Measurements from ENCODE around the gene SMG6.

SMG6 gene

DNA sequence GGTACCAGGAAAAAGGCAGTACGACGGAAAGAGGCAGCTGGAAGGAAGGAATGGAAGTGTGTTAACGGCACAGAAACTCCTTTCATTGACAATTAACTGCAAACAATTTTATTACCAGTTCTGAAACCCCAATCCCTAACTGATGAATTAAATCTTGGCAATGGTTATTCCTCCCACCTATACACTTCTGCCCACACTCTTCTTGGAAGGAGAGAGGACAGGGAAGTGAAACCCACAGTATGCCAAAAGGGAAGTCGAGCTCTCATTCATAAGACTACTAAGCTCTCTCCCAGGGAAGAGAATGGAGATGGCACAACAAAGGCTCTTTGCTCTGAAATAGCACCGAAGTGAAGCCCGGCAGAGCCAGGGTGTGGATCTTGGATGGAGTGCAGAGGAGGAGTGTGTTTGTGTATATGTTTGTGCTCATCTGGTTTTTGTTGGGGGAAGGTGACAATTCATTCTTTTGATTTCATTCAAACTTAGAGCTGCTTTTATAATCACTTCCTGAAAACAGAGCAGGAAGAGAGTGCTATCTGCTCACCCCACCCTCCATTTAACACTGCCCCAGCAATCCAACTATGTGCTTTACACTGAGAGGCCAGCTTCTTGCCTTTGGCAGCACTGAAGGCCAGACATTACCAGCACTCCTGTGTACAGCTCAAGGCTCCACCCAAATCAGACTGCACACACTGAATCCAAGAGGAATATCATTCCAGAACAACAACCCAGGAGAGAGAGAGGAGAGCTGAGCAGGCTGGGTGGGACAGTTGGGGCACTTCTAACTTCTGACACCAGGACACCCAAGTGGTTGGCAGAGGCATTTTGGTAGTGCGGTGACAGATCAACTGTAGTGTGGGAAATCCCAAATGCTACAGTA is 180.0 kb downstream of the SMG6 start:
- peak overlapping the region in 1 of 2 experiments; percentile 35 for H3K14ac ChIP-seq (ENCODE audit: low read length in 2 of 2)
- H3K27me3 ChIP-seq (ENCODE audit: control insufficient read depth in 1 of 2, insufficient read depth in 1 of 2, low read length in 2 of 2) = no peaks in the 10 kb centered on the region
- peak overlapping the region; percentile 13 for H2BK15ac ChIP-seq (ENCODE audit: low read depth, poor library complexity, severe bottlenecking)
- H2BK12ac ChIP-seq (ENCODE audit: low read length in 2 of 2) = peak overlapping the region; percentile 65 to 96
- H3K4me3 ChIP-seq (ENCODE audit: insufficient read depth in 1 of 2, low read depth in 1 of 2, low read length in 2 of 2) = peak overlapping the region in 1 of 2 experiments; percentile 22
- H2BK5ac ChIP-seq (ENCODE audit: low read depth, low read length, poor library complexity, severe bottlenecking) = no peak overlapping the region
- no peak overlapping the region for H3K27ac ChIP-seq (ENCODE audit: low read length, poor library complexity, severe bottlenecking)
- H2AK5ac ChIP-seq (ENCODE audit: low read length, severe bottlenecking) = no peak overlapping the region
- H3K79me1 ChIP-seq (replicated peaks; ENCODE audit: low read length, poor library complexity, severe bottlenecking) = peaks cover 28% of the 10 kb centered on the region
- no peak overlapping the region for H3K23ac ChIP-seq (ENCODE audit: low read length in 2 of 2)
- H3K9ac ChIP-seq (ENCODE audit: low read length) = peak overlapping the region; percentile 75
- peak overlapping the region; percentile 29 to 49 for H3K4ac ChIP-seq (ENCODE audit: low read depth in 1 of 2, low read length in 2 of 2)
- peaks cover 3% of the 10 kb centered on the region for H3K4me1 ChIP-seq (ENCODE audit: control insufficient read depth, insufficient read depth, low read depth, low read length)
- H4K91ac ChIP-seq (ENCODE audit: low read length) = peak overlapping the region; percentile 83
- no peak overlapping the region for H2BK120ac ChIP-seq (ENCODE audit: low read depth, low read length)
- 88% methylated on average over 5 of the region's 7 CpGs for WGBS
- H2AFZ ChIP-seq (ENCODE audit: low read depth, low read length) = no peak overlapping the region
- H3K36me3 ChIP-seq (ENCODE audit: control insufficient read depth in 1 of 2, insufficient read depth in 2 of 2, low read depth in 1 of 2, low read length in 2 of 2) = peaks cover 22 to 28% of the 10 kb centered on the region in 2 experiments
- DNase-seq = peak; percentile 50
- peak overlapping the region; percentile 88 to 93 for H3K18ac ChIP-seq (ENCODE audit: low read depth in 1 of 2, low read length in 2 of 2)
- no peak overlapping the region for H3K4me2 ChIP-seq (ENCODE audit: low read length, poor library complexity, severe bottlenecking)
- H4K8ac ChIP-seq (ENCODE audit: low read length) = peak overlapping the region; percentile 52
- no peaks in the 10 kb centered on the region for H3K9me3 ChIP-seq (ENCODE audit: control insufficient read depth, low read length)

DNA sequence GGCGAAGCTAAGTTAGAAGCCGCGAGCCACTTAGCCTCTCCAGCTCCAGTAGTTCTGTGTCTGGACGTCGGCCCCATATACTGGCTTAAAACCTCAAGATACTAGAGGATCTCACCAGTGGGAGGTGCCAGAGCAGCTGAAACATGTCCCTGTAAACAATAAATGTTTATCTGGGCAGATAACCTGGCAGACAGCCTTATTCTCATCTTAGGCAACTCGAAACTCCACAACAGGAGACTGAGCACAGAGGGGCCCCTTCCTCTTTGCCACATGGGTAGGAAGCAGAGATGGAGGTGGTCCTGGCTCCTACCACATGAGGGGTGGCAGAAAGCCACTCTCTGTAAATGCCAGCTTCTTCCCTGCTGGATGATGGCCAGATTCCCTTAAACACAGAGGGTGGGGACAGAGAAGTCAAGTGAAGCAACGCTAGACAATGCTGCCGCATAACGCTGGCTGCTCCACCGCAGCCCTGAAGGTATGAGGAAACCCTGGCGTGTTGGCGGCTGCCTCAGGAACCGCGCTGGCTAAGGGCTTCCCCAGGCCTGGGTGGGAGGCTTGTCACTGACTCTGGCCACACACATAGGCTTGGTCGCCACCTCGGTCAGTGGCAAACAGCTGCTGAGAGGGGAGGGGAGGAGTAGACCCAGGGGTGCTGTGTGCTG is 180.8 kb downstream of the SMG6 start:
- Histone ChIP-seq H3K23ac (ENCODE audit: low read length in 2 of 2) (peak overlapping the region in 1 of 2 experiments; percentile 70), H2BK15ac (ENCODE audit: low read depth, poor library complexity, severe bottlenecking) (no peak overlapping the region), H3K18ac (ENCODE audit: low read depth in 1 of 2, low read length in 2 of 2) (peak overlapping the region; percentile 26 to 90), H3K79me1 (replicated peaks; ENCODE audit: low read length, poor library complexity, severe bottlenecking) (peaks cover 25% of the 10 kb centered on the region), H3K27ac (ENCODE audit: low read length, poor library complexity, severe bottlenecking) (no peak overlapping the region), H3K14ac (ENCODE audit: low read length in 2 of 2) (peak overlapping the region in 1 of 2 experiments; percentile 91), H3K9ac (ENCODE audit: low read length) (peak overlapping the region; percentile 75), H2BK12ac (ENCODE audit: low read length in 2 of 2) (peak overlapping the region; percentile 65 to 96), H3K9me3 (ENCODE audit: control insufficient read depth, low read length) (no peaks in the 10 kb centered on the region), H4K91ac (ENCODE audit: low read length) (peak overlapping the region; percentile 83), H2BK120ac (ENCODE audit: low read depth, low read length) (no peak overlapping the region), H3K36me3 (ENCODE audit: control insufficient read depth in 1 of 2, insufficient read depth in 2 of 2, low read depth in 1 of 2, low read length in 2 of 2) (peaks cover 19 to 22% of the 10 kb centered on the region in 2 experiments), H2AK5ac (ENCODE audit: low read length, severe bottlenecking) (no peak overlapping the region), H3K27me3 (ENCODE audit: control insufficient read depth in 1 of 2, insufficient read depth in 1 of 2, low read length in 2 of 2) (no peaks in the 10 kb centered on the region), H4K8ac (ENCODE audit: low read length) (peak overlapping the region; percentile 70), H3K4ac (ENCODE audit: low read depth in 1 of 2, low read length in 2 of 2) (peak overlapping the region; percentile 66 to 97), H2AFZ (ENCODE audit: low read depth, low read length) (peak overlapping the region; percentile 31), H3K4me2 (ENCODE audit: low read length, poor library complexity, severe bottlenecking) (no peak overlapping the region), H3K4me3 (ENCODE audit: insufficient read depth in 1 of 2, low read depth in 1 of 2, low read length in 2 of 2) (peak overlapping the region; percentile 7 to 22), H3K4me1 (ENCODE audit: control insufficient read depth, insufficient read depth, low read depth, low read length) (peaks cover 3% of the 10 kb centered on the region), H2BK5ac (ENCODE audit: low read depth, low read length, poor library complexity, severe bottlenecking) (no peak overlapping the region)
- 88% methylated on average over 16 of the region's 16 CpGs for WGBS
- DNase-seq = peak; percentile 57

DNA sequence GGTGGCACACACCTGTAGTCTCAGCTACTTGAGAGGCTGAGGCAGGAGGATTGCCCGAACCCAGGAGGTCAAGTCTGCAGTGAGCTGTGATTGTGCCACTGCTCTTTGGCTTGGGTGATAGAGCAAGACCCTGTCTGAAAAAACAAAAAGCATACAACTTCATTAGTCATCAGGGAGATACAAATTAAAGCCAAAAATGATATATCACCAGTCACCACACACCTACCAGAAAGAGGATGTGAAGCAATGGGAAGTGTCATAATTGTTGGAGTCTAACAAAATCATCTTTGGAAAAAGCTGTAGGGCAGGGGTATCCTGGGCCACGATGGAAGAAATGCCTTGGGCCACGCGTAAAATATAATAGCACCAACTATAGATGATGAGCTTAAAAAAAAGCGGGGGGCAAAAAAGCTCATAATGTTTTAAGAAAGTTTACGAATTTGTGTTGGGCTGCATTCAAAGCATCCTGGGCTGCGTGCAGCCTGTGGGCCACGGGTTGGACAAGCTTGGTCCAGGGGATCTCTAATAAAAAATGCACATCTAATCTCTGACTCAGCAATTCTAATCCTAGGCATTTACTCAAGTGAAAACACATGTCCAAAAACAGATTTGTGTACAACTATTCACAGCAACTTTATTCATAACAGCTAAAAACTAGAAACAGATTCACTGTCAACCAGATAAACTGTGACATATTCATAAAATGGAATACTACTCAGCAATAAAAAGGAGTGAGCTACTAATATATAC is 182.8 kb downstream of the SMG6 start:
- no peak overlapping the region for H3K27ac ChIP-seq (ENCODE audit: low read length, poor library complexity, severe bottlenecking)
- H3K14ac ChIP-seq (ENCODE audit: low read length in 2 of 2) = no peak overlapping the region
- H3K4me2 ChIP-seq (ENCODE audit: low read length, poor library complexity, severe bottlenecking) = no peak overlapping the region
- H2AK5ac ChIP-seq (ENCODE audit: low read length, severe bottlenecking) = no peak overlapping the region
- H4K91ac ChIP-seq (ENCODE audit: low read length) = no peak overlapping the region
- H3K9ac ChIP-seq (ENCODE audit: low read length) = no peak overlapping the region
- H3K4ac ChIP-seq (ENCODE audit: low read depth in 1 of 2, low read length in 2 of 2) = no peak overlapping the region
- H3K79me1 ChIP-seq (replicated peaks; ENCODE audit: low read length, poor library complexity, severe bottlenecking) = peaks cover 23% of the 10 kb centered on the region
- H3K4me1 ChIP-seq (ENCODE audit: control insufficient read depth, insufficient read depth, low read depth, low read length) = peaks cover 3% of the 10 kb centered on the region
- H3K18ac ChIP-seq (ENCODE audit: low read depth in 1 of 2, low read length in 2 of 2) = no peak overlapping the region
- no peak overlapping the region for H2BK5ac ChIP-seq (ENCODE audit: low read depth, low read length, poor library complexity, severe bottlenecking)
- no peak overlapping the region for H2AFZ ChIP-seq (ENCODE audit: low read depth, low read length)
- WGBS = 98% methylated on average over 8 of the region's 8 CpGs
- no peak overlapping the region for H3K23ac ChIP-seq (ENCODE audit: low read length in 2 of 2)
- H3K9me3 ChIP-seq (ENCODE audit: control insufficient read depth, low read length) = no peaks in the 10 kb centered on the region
- no peak overlapping the region for H4K8ac ChIP-seq (ENCODE audit: low read length)
- H2BK12ac ChIP-seq (ENCODE audit: low read length in 2 of 2) = no peak overlapping the region
- H2BK120ac ChIP-seq (ENCODE audit: low read depth, low read length) = no peak overlapping the region
- H3K27me3 ChIP-seq (ENCODE audit: control insufficient read depth in 1 of 2, insufficient read depth in 1 of 2, low read length in 2 of 2) = no peaks in the 10 kb centered on the region
- no peak overlapping the region for H2BK15ac ChIP-seq (ENCODE audit: low read depth, poor library complexity, severe bottlenecking)
- H3K4me3 ChIP-seq (ENCODE audit: insufficient read depth in 1 of 2, low read depth in 1 of 2, low read length in 2 of 2) = no peak overlapping the region
- H3K36me3 ChIP-seq (ENCODE audit: control insufficient read depth in 1 of 2, insufficient read depth in 2 of 2, low read depth in 1 of 2, low read length in 2 of 2) = peaks cover 10 to 12% of the 10 kb centered on the region in 2 experiments
- DNase-seq = no peak
